NCI-H2107 treated with DMSO at 0.1 percent for 48 hours (cell line): ENCODE results near the gene FAM118B.
"Not testable (repeated sequence)": the region's sequence is repeated elsewhere in the genome, so short reads cannot be mapped to it uniquely, and the experiment has no call there.

Experiments used
- DNase-seq: peaks from one replicate; lab custom pipeline; 2025; ENCODE audit not compliant: unreplicated experiment; lab: John Stamatoyannopoulos, UW

The FAM118B gene

GRCh38 chr11:126216526-126217305 is 5.1 kb downstream of the FAM118B start:
- DNase-seq: no peak

DNA sequence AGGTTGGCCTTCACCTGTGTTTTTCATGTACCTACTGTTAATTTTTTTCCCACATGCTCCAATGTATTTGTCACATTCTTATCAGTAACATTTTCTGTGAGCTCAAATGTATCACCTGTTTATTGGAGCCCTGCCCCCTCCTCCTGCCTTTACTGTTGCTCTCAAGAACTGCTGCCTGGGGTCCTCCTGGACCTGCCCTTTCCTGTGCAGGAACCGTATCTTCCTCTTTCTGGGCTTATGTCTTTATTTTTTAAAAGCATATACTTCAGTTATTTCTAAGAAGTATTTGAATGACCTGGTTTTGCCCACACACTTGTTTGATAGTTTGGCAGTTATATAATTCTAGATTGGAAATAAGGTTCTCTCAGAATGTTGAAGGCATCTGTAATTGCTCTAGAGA is 5.9 kb downstream of the FAM118B start:
- DNase-seq: no peak

- DNase-seq: no peak
Observed at GRCh38 chr11:126219547-126219946, 8.0 kb downstream of the FAM118B start.

GRCh38 chr11:126224647-126225294 is 13.2 kb downstream of the FAM118B start:
- DNase-seq: no peak

GRCh38 chr11:126225295-126225665 is 13.7 kb downstream of the FAM118B start:
- no peak for DNase-seq

GRCh38 chr11:126226334-126227084 is 14.9 kb downstream of the FAM118B start:
- no peak for DNase-seq

- no peak for DNase-seq
Observed at GRCh38 chr11:126229858-126230540, 18.4 kb downstream of the FAM118B start.

DNA sequence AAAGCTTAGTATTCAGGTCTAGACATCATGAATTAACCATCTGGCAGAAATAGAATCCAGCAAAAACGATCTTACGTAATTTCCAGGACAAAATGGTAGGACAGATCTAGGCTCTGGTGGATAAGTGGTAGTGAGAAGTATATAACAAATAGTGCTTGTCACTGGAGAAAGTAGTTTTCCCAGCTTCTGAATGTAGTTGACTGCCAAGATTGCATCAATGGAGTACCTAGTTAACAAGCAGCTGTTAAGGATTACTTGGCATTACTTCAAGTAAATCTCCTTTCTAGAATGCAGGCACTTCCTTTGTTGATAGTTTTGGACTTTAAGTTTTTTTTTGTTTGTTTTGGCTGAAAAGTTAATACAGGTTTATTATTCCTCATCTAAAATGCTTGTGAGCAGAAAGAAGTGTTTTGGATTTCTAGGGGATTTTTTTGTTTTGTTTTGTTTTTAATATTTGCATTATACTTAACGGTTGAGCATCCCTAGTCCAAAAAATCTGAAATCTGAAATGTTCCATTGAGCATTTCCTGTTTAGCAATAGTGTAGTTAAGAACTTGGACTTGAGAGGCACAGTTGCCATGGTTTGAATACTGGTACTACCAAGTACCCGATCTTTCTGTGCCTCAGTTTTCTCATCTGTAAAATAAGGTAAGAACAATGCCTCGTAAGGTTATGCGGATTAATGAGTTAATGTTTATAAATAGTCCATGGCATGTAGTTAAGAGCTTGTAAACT is 20.3 kb downstream of the FAM118B start:
- no peak for DNase-seq

DNA sequence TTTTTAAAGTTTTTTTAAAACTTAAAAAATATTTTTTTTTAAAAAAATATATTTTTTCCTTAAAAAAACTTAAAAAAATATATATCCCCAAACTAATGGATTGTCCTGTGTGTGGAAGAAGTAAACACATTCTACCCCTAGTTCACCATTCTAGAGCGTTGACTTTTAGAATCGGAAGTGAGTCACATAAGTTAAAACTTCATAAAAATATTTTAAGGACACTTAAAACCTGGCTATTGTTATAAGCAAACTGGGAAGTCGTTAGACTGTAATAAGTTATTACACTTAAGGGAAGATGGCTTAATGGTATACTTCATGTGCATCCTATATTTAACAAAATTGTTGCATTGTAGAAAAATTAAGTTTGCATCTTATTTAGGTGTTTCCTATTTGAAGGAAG is 21.1 kb downstream of the FAM118B start:
- DNase-seq: no peak

- no peak for DNase-seq
Observed at GRCh38 chr11:126233391-126233790, 21.8 kb downstream of the FAM118B start.

GRCh38 chr11:126246636-126247035 is 35.1 kb downstream of the FAM118B start:
- no peak for DNase-seq

- DNase-seq: no peak
Observed at GRCh38 chr11:126253265-126253664, 41.7 kb downstream of the FAM118B start.

- no peak for DNase-seq
Observed at GRCh38 chr11:126254819-126255218, 43.2 kb downstream of the FAM118B start.

- DNase-seq: not testable (repeated sequence)
Observed at GRCh38 chr11:126255507-126255906, 43.9 kb downstream of the FAM118B start.

DNA sequence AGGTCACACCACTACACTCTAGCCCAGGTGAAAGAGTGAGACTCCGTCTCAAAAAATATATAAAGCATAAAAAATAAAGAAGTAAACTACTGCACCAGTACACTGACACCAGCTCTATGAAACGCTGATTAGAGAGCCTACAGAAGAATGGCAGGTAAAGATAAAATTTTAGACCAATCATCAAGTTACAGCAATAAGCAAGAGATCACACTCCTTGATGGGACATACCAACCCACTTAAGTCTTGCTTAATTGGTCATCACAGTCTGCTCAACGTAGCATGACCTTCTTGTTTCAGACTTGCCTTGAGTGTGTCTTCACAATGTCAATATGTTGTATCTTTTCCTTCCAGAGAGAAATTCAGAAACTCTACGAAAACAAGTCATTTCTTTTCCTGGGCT is 44.6 kb downstream of the FAM118B start:
- no peak for DNase-seq

GRCh38 chr11:126257144-126257543 is 45.6 kb downstream of the FAM118B start:
- no peak for DNase-seq

DNA sequence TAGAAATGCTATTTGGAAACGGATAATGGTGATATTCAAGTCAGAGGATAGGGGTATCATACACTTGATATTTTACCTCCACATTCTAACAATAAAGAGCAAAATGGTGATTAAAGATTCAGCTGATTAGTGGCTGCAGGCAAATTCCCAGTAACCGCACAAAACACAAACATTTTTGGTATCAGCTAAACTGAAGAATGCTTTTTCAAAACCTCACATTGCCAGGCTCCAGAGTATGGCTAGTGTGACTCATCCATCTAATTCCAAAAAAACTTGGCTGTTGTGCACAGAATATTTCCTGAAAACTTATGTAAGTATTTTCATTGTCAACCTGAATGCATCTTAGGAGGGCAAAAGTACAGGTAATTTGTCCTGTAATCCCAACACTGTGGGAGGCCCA is 46.2 kb downstream of the FAM118B start:
- no peak for DNase-seq

- no peak for DNase-seq
Observed at GRCh38 chr11:126262216-126262615, 50.6 kb downstream of the FAM118B start.

DNA sequence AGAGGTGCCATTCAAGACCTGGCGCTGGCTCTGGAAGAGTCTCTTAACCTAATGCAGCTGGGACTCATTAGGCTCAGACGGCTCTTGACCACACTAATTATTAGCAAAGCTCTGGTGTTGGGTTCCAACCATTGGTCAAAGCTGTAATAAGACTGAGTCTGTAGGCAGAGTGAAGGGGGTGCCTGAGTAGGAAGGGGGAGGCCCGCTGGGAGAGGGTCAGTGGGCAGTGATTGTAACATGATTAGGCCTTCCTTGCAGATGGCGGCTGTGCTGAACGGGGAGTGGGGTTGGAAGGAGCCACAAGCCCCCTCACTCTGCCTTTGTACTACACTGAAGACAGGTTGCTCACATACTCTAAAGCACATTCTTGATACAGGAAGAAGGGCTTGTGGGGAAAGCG is 51.9 kb downstream of the FAM118B start:
- no peak for DNase-seq

DNA sequence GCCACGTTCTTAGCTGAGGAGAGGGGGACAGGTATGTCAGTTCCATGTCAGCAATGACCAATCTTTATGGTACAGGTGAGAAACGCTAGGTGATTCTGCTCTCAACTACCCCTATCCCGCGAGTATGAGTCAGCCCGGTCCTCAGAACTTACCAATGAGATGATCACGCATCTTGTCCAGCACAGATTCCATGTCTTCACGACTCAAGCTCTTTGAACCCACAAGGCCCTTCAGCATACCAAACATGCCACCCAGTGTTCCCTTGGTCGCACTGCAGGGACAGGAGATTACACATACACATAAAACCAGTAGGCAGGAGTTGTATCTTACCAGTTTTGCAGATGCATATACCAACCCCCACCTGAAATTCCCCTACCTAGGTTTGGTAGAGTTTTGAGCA is 54.2 kb downstream of the FAM118B start:
- no peak for DNase-seq

DNA sequence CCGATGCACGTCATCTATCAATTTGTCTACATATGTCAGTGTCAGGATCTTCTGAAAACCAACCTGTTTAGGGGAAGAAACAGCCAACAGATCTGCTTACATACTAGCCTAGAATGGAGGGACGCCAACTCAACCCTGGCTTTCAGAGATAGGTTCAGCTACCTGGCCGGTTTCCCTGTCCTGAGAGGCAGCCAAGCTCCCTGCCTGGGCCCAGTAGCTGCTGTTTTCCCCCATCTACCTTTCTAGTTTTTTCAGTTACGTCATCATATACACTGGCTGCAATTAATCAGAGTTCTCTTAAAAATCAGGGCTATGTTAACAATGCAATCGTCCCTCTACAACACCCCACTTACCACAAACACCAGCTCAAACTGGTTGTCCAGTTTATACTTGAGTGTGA is 56.1 kb downstream of the FAM118B start:
- DNase-seq: no peak
